Activated CD8-positive, alpha-beta memory T cell treated with anti-CD3 and anti-CD28 coated beads, Interleukin-2, amount 10 ng/mL, durations not matched to agents 7 days and 5 days (primary cell): Measurements from ENCODE around the gene P2RX2. TPM values are rescaled to one million over a fixed set of nuclear protein-coding genes. Genes with fewer than 3 reads are reported as not detected.

Source experiments
- ATAC-seq: fragments of 150-1000 bp; cut with Tn5 transposase; one replicate; pipeline ENCODE4 v1.10.0; 2021; ENCODE audit warnings: moderate library complexity
- CTCF ChIA-PET: fragments of 350-600 bp; sonication (Branson Sonifier 250); formaldehyde crosslinking; loops from one replicate; lab custom pipeline; 2021; ENCODE audit warnings: antibody characterized with exemption; lab: Charles Lee
- DNase-seq: peaks from one replicate; pipeline ENCODE4 v3.0.0-alpha.2; 2020
- H3K27ac Mint-ChIP-seq: one replicate; pipeline ENCODE4 v1.8.0; 2021; ENCODE audit warnings: mild to moderate bottlenecking, mixed read lengths
- H3K27me3 Mint-ChIP-seq: one replicate; pipeline ENCODE4 v1.8.0; 2021; ENCODE audit warnings: mixed read lengths
- H3K36me3 Mint-ChIP-seq: one replicate; pipeline ENCODE4 v1.8.0; 2021; ENCODE audit warnings: mild to moderate bottlenecking, mixed read lengths
- H3K4me1 Mint-ChIP-seq: one replicate; pipeline ENCODE4 v1.8.0; 2021; ENCODE audit warnings: mixed read lengths
- H3K4me3 Mint-ChIP-seq: one replicate; pipeline ENCODE4 v1.8.0; 2021; ENCODE audit warnings: mild to moderate bottlenecking, moderate library complexity, mixed read lengths
- H3K9me3 Mint-ChIP-seq: one replicate; pipeline ENCODE4 v1.8.0; 2022; ENCODE audit warnings: low read depth, mixed read lengths
- total RNA-seq, 2 experiments: library from RNA; stranded (reverse); gene quantifications; one replicate each; pipeline ENCODE4 v1.2.3, GENCODE V29; 2021

The P2RX2 gene
- total RNA-seq, 2 experiments from 2014 or later = not detected

DNA sequence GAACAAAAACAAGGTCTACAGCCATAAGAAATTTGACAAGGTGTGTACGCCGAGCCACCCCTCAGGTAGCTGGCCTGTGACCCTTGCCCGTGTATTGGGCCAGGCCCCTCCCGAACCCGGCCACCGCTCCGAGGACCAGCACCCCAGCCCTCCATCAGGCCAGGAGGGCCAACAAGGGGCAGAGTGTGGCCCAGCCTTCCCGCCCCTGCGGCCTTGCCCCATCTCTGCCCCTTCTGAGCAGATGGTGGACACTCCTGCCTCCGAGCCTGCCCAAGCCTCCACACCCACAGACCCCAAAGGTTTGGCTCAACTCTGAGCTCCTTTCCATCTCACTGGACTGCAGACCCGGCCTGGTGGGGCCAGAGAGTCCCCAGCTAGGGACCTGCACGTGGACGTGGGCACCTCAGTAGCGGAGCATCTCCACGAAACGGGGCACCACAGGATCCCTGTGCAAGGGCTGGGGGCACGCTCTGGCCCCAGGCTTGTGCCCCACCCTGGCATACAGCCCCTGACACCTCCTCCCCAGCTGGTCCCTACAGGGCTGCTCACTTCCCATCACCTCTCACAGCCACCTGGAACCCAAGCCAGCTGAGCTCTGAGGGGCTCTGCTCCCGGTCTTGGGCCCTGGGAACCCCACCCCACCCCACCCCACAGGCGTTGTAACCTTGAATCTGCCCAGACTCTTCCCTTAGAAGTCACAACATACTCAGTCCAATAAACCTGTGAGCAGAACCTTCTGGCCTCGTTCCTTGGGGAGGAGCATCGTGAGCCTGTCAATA lies 3.3 kb downstream of the P2RX2 start:
- CTCF ChIA-PET = no interaction called here
- ATAC-seq = no peak
- H3K27me3 Mint-ChIP-seq = peaks cover 17% of the 10 kb centered on the region

DNA sequence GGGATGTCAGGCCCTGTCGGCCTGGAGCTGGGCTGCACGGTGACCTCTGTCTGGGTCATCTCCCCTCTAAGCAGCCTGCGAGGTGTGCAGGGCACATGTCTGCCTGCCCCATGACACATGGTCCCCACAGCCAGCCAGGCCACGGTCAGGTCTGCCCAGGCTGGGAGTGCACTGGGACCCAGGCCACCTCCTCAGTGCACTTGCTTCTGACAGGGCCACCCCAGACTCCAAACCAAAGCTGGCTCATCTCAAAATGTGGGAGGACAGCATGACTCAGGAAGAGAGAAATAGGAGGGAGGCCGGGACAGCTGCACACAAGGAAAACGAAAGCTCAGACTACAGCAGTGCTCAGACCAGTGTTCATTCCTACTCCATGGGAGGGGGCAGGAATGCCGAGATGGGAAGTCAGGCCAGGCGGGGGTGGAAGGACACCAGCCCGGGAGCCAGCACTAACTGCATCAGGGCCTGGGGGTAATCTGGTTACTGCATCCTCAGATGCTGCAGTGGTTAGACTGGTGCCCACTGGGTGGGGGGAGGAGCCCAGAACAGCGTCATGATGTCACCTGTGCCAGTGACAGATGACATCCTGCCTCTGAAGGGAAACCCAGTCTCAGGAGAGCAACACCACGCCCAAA lies 4.0 kb downstream of the P2RX2 start:
- CTCF ChIA-PET = no interaction called here
- Mint-ChIP-seq H3K4me1 (peaks cover 2% of the 10 kb centered on the region), H3K4me3 (no peak overlapping the region), H3K9me3 (peaks cover 6% of the 10 kb centered on the region), H3K27me3 (peaks cover 11% of the 10 kb centered on the region), H3K36me3 (peaks cover 15% of the 10 kb centered on the region), H3K27ac (peak overlapping the region; percentile 27)
- ATAC-seq = peak; percentile 24
- DNase-seq = no peak

More for the DNA sequence above, 3.3 kb downstream of the P2RX2 start:
- Mint-ChIP-seq H3K27ac (no peak overlapping the region), H3K36me3 (peaks cover 18% of the 10 kb centered on the region), H3K4me1 (peaks cover 2% of the 10 kb centered on the region), H3K9me3 (peaks cover 7% of the 10 kb centered on the region), H3K4me3 (no peak overlapping the region)
- DNase-seq = no peak

DNA sequence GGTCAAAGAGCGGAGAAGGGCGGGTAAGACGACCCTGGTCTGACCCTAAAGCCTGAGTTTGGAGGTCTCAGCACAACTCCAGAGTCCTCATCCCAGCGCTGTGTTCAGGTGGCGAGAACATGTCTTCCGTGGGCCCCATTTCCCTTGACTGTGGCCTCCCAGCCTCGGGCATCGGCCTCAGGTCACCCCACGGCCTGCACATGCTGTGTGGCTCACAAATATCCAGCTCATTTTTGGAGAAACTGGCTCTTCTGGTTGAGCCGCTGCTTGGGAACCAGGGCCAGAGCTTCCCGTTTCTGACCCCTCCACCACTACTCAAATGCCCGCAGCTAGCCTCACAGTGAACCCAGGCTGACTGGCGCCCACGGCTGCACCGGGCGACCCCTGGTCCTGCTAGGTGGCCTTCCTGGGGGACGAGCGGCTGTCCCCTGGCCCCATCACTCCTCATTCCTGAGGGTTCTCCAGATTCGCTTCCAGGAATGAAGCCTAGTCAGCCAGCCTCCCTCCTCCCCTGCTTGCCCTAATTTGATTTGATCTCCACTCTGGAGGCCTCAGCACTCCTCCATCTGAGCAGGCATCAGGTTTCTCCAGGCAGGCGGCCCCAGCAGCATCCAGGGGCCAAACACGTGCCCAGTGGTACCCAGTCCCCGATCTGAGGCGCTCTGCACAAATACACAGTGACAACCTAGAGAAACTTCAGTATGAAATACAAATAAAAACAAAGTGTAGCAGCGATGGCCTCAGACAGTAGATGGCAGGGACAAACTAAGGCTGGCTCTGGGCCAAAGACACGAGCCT lies 4.7 kb downstream of the P2RX2 start:
- Mint-ChIP-seq H3K9me3 (no peaks in the 10 kb centered on the region), H3K4me1 (peaks cover 2% of the 10 kb centered on the region), H3K4me3 (no peak overlapping the region), H3K36me3 (peaks cover 8% of the 10 kb centered on the region), H3K27me3 (peaks cover 4% of the 10 kb centered on the region), H3K27ac (no peak overlapping the region)
- ATAC-seq (no peak), DNase-seq (no peak)
- CTCF ChIA-PET = no interaction called here

DNA sequence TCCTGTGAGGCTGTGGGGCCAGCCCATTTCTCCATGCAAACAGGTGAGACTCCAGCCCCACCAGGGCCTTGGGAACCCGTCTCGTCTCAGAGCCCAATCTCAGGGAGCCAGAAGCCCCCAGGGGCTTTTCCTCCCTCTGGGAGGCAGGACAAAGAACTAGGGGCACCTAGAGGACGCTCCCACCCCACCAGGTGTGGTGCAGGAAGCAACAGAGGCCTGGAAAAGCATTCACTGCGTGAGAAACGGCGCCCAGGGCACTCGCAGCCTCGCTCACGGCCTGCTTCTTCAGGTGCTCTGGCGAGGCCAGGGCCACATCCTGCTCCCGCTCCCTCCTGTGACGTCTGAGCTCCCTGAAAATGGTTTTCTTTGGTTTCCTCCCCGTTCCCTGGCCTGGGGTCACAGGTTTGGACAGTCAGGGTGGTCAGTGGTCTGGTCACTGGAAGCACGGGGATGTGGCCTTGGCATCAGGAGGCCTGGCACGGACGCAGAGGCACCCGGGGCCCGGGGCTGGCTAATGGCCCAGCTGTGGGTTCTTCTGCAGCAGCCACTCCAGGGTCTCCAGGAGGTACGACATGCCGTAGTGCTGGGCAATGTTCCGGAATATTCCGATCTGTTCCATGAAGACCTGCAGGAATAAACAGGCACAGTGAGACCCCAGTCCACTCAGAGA lies 5.7 kb downstream of the P2RX2 start:
- CTCF ChIA-PET = no interaction called here
- Mint-ChIP-seq H3K27ac (no peak overlapping the region), H3K9me3 (no peaks in the 10 kb centered on the region), H3K36me3 (peaks cover 13% of the 10 kb centered on the region), H3K4me1 (peaks cover 2% of the 10 kb centered on the region), H3K27me3 (peaks cover 4% of the 10 kb centered on the region), H3K4me3 (no peak overlapping the region)
- DNase-seq = no peak
- no peak for ATAC-seq

DNA sequence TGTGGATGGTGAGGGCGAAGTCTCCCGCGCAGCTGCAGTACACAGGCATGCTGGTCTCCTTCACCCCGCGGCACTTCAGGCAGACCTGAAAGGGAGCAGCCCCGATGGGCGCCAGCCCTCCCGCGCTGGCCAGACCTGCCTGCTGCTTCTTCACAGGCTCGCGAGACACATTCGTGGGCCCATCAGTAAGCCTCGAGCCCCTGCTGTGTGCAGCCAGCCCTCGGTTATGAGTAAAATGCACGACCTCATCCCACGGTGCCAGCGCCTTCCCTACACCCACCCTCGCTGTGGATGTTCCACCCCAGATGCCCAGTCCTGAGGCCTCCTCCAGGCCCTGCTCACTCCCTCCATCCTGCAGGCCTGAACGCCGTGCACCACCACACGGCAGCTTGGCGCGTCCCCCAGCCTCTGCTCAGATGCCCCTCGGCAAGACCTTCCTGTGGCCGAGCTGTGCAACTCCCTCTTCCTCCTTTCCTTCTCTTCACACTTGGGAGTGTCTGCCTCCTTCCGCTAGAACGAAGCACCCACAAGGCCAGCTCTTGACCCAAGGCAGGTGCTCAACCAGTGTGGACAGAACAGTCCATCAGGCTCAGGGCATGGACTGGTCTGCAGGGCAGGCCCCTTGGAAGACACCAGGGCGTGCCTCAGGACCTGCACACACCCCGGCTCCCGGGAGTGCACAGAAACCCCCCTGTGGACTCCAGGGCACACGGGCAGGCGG lies 6.5 kb downstream of the P2RX2 start:
- DNase-seq (no peak), ATAC-seq (no peak)
- H3K27me3 Mint-ChIP-seq = peaks cover 3% of the 10 kb centered on the region
- CTCF ChIA-PET = interaction anchor here (1.2 kb wide), 1 partner anchor 10 kb away, joined by 5 read pairs; no protein-coding TSS in a partner anchor
- no peak overlapping the region for H3K27ac Mint-ChIP-seq
- H3K9me3 Mint-ChIP-seq = no peaks in the 10 kb centered on the region
- peaks cover 19% of the 10 kb centered on the region for H3K36me3 Mint-ChIP-seq
- peaks cover 2% of the 10 kb centered on the region for H3K4me1 Mint-ChIP-seq
- H3K4me3 Mint-ChIP-seq = no peak overlapping the region

DNA sequence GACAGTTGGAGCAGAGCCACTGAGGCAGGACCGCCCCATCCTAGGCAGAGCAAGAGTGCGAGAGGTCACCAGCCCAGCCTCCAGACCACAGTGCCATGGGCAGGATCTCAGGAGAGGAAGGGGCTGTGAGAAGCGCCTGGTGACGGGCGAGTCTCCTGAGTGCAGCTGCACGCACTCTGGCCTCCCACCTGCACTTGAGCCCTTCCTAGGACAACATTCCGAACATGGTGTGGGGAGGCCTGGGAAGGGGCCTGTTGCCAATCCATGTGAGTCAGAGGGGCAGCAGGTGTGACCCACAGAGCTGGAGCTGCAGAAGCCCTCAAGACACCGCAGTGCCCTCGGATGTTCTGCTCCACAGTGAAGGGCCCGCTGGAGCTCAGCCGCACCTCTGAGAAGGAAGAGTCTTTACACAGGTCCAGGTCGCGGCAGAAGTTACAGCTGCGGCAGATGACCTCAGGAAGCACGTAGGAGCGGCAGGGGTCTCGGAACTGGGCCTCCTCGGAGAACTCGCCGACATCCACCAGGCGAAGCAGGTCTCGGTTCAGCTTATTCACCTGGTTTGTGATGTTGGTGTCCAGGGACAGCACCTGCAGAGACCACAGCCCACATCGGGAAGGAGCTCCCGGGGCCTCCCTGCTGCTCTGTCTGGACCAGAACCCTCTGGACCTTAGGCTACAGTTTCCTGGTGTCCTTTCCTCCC lies 7.3 kb downstream of the P2RX2 start:
- Mint-ChIP-seq H3K36me3 (peaks cover 26% of the 10 kb centered on the region), H3K9me3 (no peaks in the 10 kb centered on the region), H3K4me1 (peaks cover 2% of the 10 kb centered on the region), H3K27me3 (no peaks in the 10 kb centered on the region), H3K4me3 (no peak overlapping the region), H3K27ac (no peak overlapping the region)
- ATAC-seq (no peak), DNase-seq (no peak)
- CTCF ChIA-PET = interaction anchor here (1.2 kb wide), 1 partner anchor 11 kb away, joined by 5 read pairs; no protein-coding TSS in a partner anchor

DNA sequence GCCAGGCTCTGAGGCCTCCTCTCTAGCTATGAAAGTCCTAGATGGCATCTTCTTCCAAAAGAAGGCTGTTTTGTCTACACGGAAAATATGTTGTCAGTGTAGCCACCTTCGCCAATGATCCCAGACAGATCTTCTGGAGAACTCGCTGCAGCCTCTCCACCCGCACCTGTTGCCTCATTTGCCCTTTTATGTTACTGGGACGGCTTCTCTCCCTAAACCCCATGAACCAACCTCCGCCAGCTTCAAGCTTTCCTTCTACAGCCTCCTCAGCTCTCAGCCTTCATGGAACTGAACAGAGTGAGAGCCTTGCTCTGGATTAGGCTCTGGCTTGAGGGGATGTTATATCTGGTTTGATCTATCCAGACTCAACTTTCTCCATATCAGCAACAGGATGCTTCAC lies 10.8 kb downstream of the P2RX2 start:
- ATAC-seq = no peak
- H3K9me3 Mint-ChIP-seq = no peaks in the 10 kb centered on the region
- H3K36me3 Mint-ChIP-seq = peaks cover 50% of the 10 kb centered on the region
- no peaks in the 10 kb centered on the region for H3K4me1 Mint-ChIP-seq
- H3K27me3 Mint-ChIP-seq = no peaks in the 10 kb centered on the region
- no peak for DNase-seq
- no peak overlapping the region for H3K27ac Mint-ChIP-seq
- H3K4me3 Mint-ChIP-seq = no peak overlapping the region
- CTCF ChIA-PET = interaction anchor here (0.9 kb wide), 1 partner anchor 14 kb away, joined by 3 read pairs; no protein-coding TSS in a partner anchor

DNA sequence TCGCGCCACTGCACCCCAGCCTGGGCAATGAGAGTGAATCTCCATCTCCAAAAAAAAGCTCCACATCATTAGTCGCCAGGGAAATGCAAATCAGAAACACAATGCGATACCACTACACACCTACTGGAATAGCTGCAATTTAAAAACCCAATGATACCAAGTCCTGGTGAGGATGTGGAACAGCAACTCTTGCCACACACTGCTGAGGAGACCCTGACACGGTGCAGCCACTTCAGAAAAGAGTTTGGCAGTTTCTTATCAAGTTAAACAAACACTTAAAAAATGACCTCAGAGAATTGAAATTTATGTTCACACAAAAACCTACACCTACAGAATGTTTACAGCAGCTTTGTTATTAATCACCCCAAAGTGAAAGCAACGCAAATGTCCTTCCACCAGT lies 12.1 kb downstream of the P2RX2 start:
- H3K4me3 Mint-ChIP-seq = no peak overlapping the region
- H3K27me3 Mint-ChIP-seq = no peaks in the 10 kb centered on the region
- H3K36me3 Mint-ChIP-seq = peaks cover 55% of the 10 kb centered on the region
- no peaks in the 10 kb centered on the region for H3K4me1 Mint-ChIP-seq
- H3K27ac Mint-ChIP-seq = no peak overlapping the region
- DNase-seq = no peak
- no peaks in the 10 kb centered on the region for H3K9me3 Mint-ChIP-seq
- CTCF ChIA-PET = interaction anchor here (1.3 kb wide), 1 partner anchor 54 kb away, joined by 3 read pairs; no protein-coding TSS in a partner anchor
- ATAC-seq = no peak

DNA sequence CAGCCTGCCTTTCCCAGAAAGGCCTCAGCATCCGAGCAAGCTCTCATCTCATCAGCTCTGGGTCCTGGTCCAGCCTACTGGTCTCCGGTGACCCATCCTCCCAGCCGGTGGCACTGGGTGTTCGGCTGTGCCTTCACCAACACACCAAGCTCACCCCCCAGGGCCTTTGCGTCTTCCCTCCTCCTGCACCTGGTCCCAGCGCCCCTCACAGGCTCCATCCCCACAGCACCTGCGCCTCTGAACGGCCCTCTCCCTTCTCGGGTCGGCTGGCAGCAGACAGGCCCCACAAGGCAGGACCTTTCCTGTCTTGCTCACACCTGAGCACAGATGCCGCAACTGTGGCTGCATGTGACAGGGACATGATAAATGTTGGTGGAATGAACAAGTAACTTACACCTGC lies 13.1 kb downstream of the P2RX2 start:
- ATAC-seq (no peak), DNase-seq (no peak)
- CTCF ChIA-PET = interaction anchor here (1.6 kb wide), 1 partner anchor 17 kb away, joined by 4 read pairs; no protein-coding TSS in a partner anchor
- H3K27me3 Mint-ChIP-seq = no peaks in the 10 kb centered on the region
- no peaks in the 10 kb centered on the region for H3K4me1 Mint-ChIP-seq
- no peak overlapping the region for H3K4me3 Mint-ChIP-seq
- H3K9me3 Mint-ChIP-seq = no peaks in the 10 kb centered on the region
- H3K27ac Mint-ChIP-seq = no peak overlapping the region
- peaks cover 60% of the 10 kb centered on the region for H3K36me3 Mint-ChIP-seq

DNA sequence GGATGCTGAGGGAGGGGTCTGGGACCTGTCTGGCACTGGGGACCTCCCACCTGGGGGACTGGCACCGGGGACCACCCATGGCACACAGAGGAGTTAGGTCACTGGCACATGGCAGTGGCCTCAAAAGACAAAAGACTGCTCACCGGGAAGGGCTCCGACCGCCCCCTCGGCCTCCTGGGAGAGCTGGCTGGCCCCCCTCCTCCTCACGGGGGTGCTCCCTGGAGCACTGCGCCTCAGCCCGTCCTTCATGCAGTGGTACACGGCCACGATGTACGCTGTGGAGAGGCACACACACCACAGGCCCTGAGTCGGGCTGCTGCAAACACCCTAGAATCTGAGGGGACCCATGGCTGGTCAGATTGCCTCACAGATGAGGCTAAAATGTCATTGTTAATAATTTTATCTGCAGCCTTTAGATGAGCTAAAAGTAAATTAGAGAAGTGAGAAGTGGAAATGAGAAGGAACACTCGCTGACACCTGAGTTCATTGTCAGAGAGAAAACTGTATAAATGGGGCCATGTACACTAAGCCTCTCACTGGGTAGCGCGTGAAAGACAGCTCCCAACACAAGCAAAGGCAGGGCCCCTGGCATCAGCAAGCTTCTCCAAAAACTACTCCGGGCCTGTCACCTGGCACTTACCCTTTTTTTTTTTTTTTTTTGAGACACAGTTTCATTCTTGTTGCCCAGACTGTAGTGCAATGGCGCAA lies 14.1 kb downstream of the P2RX2 start:
- Mint-ChIP-seq H3K27me3 (no peaks in the 10 kb centered on the region), H3K9me3 (no peaks in the 10 kb centered on the region), H3K4me3 (no peak overlapping the region), H3K27ac (no peak overlapping the region), H3K4me1 (peaks cover under 1% of the 10 kb centered on the region), H3K36me3 (peaks cover 67% of the 10 kb centered on the region)
- ATAC-seq = no peak
- CTCF ChIA-PET = interaction anchor here (0.9 to 1.6 kb wide), 3 partner anchors 9 to 18 kb away, joined by 3 to 4 read pairs (median 3); no protein-coding TSS in a partner anchor
- no peak for DNase-seq

DNA sequence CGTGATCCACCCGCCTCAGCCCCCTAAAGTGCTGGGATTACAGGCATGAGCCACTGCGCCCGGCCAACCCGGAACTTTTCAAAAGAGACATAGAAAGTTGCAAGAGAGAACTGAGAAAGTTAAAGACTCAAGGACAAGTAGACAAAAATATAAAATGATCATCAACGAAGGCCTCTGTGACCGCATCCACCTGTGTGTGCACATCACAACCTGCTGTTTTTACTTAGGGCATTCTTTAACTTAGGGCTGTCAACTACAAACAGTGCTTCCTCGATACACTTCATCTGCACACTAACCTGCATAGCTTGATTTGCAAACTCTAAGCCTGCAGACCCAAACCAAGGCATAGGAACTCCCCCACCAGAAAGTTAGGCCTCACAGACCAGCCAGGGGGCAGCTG lies 14.8 kb downstream of the P2RX2 start:
- no peaks in the 10 kb centered on the region for H3K9me3 Mint-ChIP-seq
- no peaks in the 10 kb centered on the region for H3K27me3 Mint-ChIP-seq
- H3K27ac Mint-ChIP-seq = no peak overlapping the region
- no peak overlapping the region for H3K4me3 Mint-ChIP-seq
- CTCF ChIA-PET = interaction anchor here (0.9 to 1.0 kb wide), 2 partner anchors 8 to 17 kb away, joined by 3 read pairs; no protein-coding TSS in a partner anchor
- H3K36me3 Mint-ChIP-seq = peaks cover 72% of the 10 kb centered on the region
- ATAC-seq (no peak), DNase-seq (no peak)
- H3K4me1 Mint-ChIP-seq = peaks cover 2% of the 10 kb centered on the region
